Brain microvascular endothelial cell (primary cell): Measurements from ENCODE around the gene ZNF181.

ENCODE experiments used
- DNase-seq: peaks from one replicate; pipeline ENCODE4 v3.0.0-alpha.2; 2020
- H3K27ac ChIP-seq: fragments of 250-450 bp; sonication (Bioruptor Pico); 2 replicates; pipeline ENCODE4 v1.5.1; 2020; ENCODE audit warnings: mild to moderate bottlenecking, moderate library complexity
- H3K27me3 ChIP-seq: fragments of 250-450 bp; sonication (Bioruptor Pico); replicated peaks from 2 replicates; pipeline ENCODE4 v1.5.1; 2020; ENCODE audit warnings: mild to moderate bottlenecking
- H3K36me3 ChIP-seq: fragments of 250-450 bp; sonication (Bioruptor Pico); replicated peaks from 2 replicates; pipeline ENCODE4 v1.5.1; 2020; ENCODE audit warnings: mild to moderate bottlenecking
- H3K4me3 ChIP-seq: 2 replicates; pipeline ENCODE4 v1.5.1; 2011; ENCODE audit warnings: low read depth, mild to moderate bottlenecking, control low read depth, low read length, moderate library complexity
- CTCF ChIP-seq: IDR thresholded peaks from 2 replicates; pipeline ENCODE4 v1.5.1; 2011; ENCODE audit warnings: low read depth, mild to moderate bottlenecking, moderate library complexity, low read length, control low read depth, inconsistent platforms; ENCODE audit errors: missing control alignments
- in situ Hi-C: cut with HindIII; loops from 2 replicates; pipeline ENCODE4 v1.10.0; 2017; ENCODE audit warnings: low sequenced_read_pairs, low pct_ligation_motif_present

The ZNF181 gene

GRCh38 chr19:34778342-34778741 lies 44.3 kb downstream of the ZNF181 start:
- H3K36me3 ChIP-seq = no peaks in the 10 kb centered on the region
- no peak overlapping the region for H3K27ac ChIP-seq
- in situ Hi-C loops = no loop called here
- DNase-seq = no peak
- no peak overlapping the region for H3K4me3 ChIP-seq
- H3K27me3 ChIP-seq = no peaks in the 10 kb centered on the region
- no peak for TF ChIP-seq CTCF

GRCh38 chr19:34779652-34780051 lies 45.6 kb downstream of the ZNF181 start:
- Histone ChIP-seq H3K4me3 (no peak overlapping the region), H3K36me3 (no peaks in the 10 kb centered on the region), H3K27me3 (no peaks in the 10 kb centered on the region), H3K27ac (no peak overlapping the region)
- no peak for TF ChIP-seq CTCF
- in situ Hi-C loops = no loop called here
- DNase-seq = no peak

GRCh38 chr19:34786236-34786635 lies 52.2 kb downstream of the ZNF181 start:
- Histone ChIP-seq H3K4me3 (no peak overlapping the region), H3K36me3 (no peaks in the 10 kb centered on the region), H3K27ac (no peak overlapping the region), H3K27me3 (no peaks in the 10 kb centered on the region)
- no peak for DNase-seq
- in situ Hi-C loops = no loop called here
- TF ChIP-seq CTCF = no peak

GRCh38 chr19:34787059-34787824 lies 53.2 kb downstream of the ZNF181 start:
- TF ChIP-seq CTCF = no peak
- in situ Hi-C loops = no loop called here
- no peak overlapping the region for H3K4me3 ChIP-seq
- H3K27ac ChIP-seq = no peak overlapping the region
- no peak for DNase-seq
- no peaks in the 10 kb centered on the region for H3K36me3 ChIP-seq
- no peaks in the 10 kb centered on the region for H3K27me3 ChIP-seq

GRCh38 chr19:34788074-34788473 lies 54.0 kb downstream of the ZNF181 start:
- Histone ChIP-seq H3K27me3 (no peaks in the 10 kb centered on the region), H3K4me3 (no peak overlapping the region), H3K36me3 (no peaks in the 10 kb centered on the region), H3K27ac (no peak overlapping the region)
- DNase-seq = no peak
- in situ Hi-C loops = no loop called here
- TF ChIP-seq CTCF = no peak

- H3K4me3 ChIP-seq = no peak overlapping the region
- no peak overlapping the region for H3K27ac ChIP-seq
- no peak for DNase-seq
- in situ Hi-C loops = no loop called here
- no peaks in the 10 kb centered on the region for H3K27me3 ChIP-seq
- no peak for TF ChIP-seq CTCF
- no peaks in the 10 kb centered on the region for H3K36me3 ChIP-seq
Measured at GRCh38 chr19:34793565-34793964, 59.5 kb downstream of the ZNF181 start.
